Chondrocyte (in vitro differentiated cells): Measurements from ENCODE around the gene BMP8A. TPM values are rescaled to one million over a fixed set of nuclear protein-coding genes. Genes with fewer than 3 reads are reported as not detected.
"Not testable (repeated sequence)": the region's sequence is repeated elsewhere in the genome, so short reads cannot be mapped to it uniquely, and the experiment has no call there.

Source experiments
- DNase-seq: peaks from one replicate; pipeline ENCODE4 v3.0.0; 2021; ENCODE audit warnings: mixed read lengths, low spot score
- H3K27ac Mint-ChIP-seq: one replicate; pipeline ENCODE4 v1.8.0; 2021; ENCODE audit warnings: mild to moderate bottlenecking, moderate library complexity, mixed read lengths; ENCODE audit not compliant: unreplicated experiment
- H3K27me3 Mint-ChIP-seq: 2 replicates; pipeline ENCODE4 v1.8.0; 2021; ENCODE audit warnings: low read depth, mixed read lengths
- H3K36me3 Mint-ChIP-seq: 2 replicates; pipeline ENCODE4 v1.8.0; 2021; ENCODE audit warnings: low read depth, mixed read lengths
- H3K4me1 Mint-ChIP-seq: 2 replicates; pipeline ENCODE4 v1.8.0; 2021; ENCODE audit warnings: low read depth, mild to moderate bottlenecking, mixed read lengths
- H3K4me3 Mint-ChIP-seq: one replicate; pipeline ENCODE4 v1.8.0; 2021; ENCODE audit warnings: mild to moderate bottlenecking, moderate library complexity, mixed read lengths; ENCODE audit not compliant: unreplicated experiment
- H3K9me3 Mint-ChIP-seq: 2 replicates; pipeline ENCODE4 v1.8.0; 2021; ENCODE audit warnings: low read depth, mixed read lengths
- total RNA-seq: library from RNA; stranded (reverse); gene quantifications from 3 replicates; pipeline ENCODE4 v1.2.1, GENCODE V29; 2021
- TF ChIP-seq, protein P1 (sequence below): fragments of 200-600 bp; sonication (generic); IDR thresholded peaks from 2 replicates; pipeline ENCODE4 v1.5.0; 2021; ENCODE audit warnings: antibody characterized with exemption, mild to moderate bottlenecking, moderate library complexity

BMP8A gene
- total RNA-seq, 1 donor from 2014 or later: 0.12 TPM

DNA sequence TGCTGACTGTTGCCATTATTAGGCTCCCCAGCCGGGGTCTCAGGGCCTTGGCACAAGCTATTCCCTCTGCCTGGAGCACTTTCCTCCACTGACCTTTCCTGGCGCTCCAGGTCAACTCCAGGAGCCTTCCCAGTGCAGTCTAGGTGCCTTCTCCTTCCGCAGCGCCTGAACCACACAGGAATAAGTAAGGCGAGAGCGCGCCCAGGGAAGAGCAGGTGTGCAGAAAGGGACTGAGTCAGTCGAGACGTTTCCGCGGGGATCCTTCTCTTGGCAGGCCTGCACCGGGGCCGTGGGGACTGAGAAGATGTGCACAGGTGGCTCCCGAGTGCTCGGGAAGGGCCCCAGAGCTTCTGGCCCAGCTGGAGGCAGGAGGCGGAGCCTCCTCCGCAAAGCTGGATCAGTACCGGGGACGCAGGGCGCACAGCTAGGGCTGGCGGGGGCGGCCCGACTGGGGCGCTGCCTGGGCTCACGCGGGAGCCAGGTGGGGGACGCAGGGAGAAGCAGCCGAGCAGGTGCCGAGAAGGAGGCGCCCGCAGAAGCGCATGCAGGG lies 765 bp upstream of the BMP8A start:
- no peaks in the 10 kb centered on the region for H3K9me3 Mint-ChIP-seq
- peak overlapping the region; percentile 59 for H3K4me3 Mint-ChIP-seq
- peaks cover 3% of the 10 kb centered on the region for H3K27me3 Mint-ChIP-seq
- peak; percentile 85 for DNase-seq
- no peak overlapping the region for H3K27ac Mint-ChIP-seq
- peaks cover 4% of the 10 kb centered on the region for H3K4me1 Mint-ChIP-seq
- peaks cover 11% of the 10 kb centered on the region for H3K36me3 Mint-ChIP-seq
- TF ChIP-seq, protein P1, sequence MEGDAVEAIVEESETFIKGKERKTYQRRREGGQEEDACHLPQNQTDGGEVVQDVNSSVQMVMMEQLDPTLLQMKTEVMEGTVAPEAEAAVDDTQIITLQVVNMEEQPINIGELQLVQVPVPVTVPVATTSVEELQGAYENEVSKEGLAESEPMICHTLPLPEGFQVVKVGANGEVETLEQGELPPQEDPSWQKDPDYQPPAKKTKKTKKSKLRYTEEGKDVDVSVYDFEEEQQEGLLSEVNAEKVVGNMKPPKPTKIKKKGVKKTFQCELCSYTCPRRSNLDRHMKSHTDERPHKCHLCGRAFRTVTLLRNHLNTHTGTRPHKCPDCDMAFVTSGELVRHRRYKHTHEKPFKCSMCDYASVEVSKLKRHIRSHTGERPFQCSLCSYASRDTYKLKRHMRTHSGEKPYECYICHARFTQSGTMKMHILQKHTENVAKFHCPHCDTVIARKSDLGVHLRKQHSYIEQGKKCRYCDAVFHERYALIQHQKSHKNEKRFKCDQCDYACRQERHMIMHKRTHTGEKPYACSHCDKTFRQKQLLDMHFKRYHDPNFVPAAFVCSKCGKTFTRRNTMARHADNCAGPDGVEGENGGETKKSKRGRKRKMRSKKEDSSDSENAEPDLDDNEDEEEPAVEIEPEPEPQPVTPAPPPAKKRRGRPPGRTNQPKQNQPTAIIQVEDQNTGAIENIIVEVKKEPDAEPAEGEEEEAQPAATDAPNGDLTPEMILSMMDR: no peak

DNA sequence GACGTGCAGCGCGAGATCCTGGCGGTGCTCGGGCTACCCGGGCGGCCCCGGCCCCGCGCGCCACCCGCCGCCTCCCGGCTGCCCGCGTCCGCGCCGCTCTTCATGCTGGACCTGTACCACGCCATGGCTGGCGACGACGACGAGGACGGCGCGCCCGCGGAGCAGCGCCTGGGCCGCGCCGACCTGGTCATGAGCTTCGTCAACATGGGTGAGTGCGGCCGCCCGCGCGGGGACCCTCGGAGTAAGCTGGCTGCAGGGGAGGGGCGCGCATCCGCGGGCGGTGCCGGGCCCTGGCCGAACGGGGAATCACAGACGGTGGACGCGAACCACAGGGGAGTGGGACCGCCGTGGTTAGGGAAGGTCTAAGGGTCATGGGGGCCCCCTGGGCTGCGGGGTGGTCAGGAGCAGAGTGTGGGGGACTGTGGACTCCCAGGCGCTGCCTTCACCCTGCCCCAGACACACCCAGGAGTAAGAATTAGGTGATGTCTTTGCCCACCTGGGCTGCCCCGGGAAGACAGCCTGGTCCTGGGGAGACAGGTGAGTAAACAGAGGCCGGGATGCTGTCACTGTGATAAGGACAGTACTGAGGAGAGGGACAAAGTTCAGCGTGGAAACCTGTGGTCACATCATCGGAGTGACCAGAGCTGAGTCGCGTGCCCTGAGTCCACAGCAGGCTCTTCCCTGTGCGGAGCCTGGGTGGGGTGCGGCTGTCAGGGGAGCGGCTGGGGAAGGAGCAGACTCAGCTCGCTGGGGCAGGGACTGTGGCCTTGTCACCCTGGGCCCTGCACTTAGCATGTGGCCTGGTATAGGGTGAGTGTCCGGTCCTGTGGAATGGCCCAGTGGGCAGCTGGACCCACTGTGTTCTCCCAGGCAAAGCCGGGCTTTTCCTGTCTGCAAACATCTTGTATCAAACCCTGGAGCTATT lies 944 bp downstream of the BMP8A start:
- not testable (repeated sequence) for H3K36me3 Mint-ChIP-seq, H3K4me1 Mint-ChIP-seq, H3K27ac Mint-ChIP-seq, H3K27me3 Mint-ChIP-seq, H3K9me3 Mint-ChIP-seq
- DNase-seq: peak; percentile 72
- H3K4me3 Mint-ChIP-seq: peak overlapping the region; percentile 33

DNA sequence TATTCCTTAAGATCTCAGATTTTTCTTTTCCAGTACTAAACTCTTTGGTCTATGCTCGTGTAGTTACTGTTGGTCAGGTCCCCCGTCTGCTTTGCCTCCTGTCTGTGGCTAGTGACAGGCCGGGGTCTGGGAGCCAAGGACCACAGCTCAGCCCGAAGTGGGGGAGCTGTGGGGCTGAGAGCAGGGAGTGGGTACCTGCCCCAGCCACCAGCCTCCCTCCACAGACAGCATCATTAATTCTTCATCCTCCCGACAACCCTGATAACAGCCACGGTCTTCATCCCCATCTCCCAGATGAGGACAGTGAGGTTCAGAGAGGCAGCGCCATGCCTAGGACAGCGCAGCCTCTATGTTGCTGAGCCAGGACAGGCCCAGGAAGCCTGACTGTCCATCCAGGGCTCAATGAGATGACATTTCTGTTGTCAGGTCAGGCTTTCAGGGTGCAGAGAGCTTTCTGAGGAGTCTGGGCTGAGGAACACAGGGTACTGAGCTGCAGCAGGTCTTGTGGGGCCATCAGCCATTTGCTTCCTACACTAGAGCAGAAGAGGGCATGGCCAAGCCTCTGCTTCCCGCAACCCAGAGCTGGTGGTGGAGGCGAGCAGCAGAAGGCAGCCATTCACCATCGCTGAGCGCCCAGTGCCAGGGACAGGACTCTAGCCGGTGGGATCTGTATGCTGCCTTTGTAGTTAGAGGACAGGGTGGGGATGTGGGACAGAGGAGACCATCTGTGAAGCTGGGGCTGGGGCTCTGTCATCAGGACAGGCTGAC lies 1.8 kb downstream of the BMP8A start:
- not testable (repeated sequence) for H3K27ac Mint-ChIP-seq, H3K4me3 Mint-ChIP-seq, H3K4me1 Mint-ChIP-seq, H3K36me3 Mint-ChIP-seq, H3K9me3 Mint-ChIP-seq, H3K27me3 Mint-ChIP-seq
- DNase-seq: peak; percentile 58

DNA sequence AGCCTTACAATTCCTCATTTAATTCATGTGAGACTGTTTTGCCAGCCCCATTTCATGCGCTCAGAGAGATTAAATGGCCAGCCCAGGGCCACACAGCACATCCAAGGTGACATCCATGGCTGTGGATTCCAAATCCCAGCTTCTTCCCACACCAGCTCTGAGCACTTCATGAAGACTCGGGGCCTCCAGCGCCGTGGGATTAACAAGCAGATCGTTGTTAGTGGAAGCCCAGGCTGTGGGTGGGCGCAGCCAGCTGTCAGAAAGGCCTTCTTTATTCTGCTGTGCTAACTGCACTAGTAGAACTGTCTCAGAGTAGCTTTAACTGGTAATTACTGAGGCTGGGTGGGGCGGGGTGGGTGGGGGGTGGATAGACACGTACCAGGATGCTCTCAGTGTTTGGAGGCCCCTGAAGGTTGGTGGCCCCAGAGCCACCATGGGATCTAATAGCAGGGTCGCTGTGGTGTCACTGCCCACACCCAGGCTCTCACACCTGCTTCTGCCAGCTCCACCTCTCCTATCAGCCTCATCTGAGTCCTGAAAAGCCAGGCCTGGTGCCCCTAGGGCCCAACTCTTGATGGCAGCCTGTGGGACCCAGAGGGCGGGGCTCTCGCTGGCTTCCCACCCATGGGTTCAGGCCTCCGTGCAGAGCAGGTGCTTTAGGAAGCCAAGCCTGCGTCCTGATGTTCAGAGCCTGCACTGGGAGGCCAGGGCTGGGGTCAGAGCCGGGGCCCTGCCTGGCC lies 3.4 kb downstream of the BMP8A start:
- Mint-ChIP-seq H3K4me1 (peaks cover 4% of the 10 kb centered on the region), H3K4me3 (no peak overlapping the region), H3K9me3 (no peaks in the 10 kb centered on the region), H3K27me3 (peaks cover 3% of the 10 kb centered on the region), H3K27ac (no peak overlapping the region), H3K36me3 (no peaks in the 10 kb centered on the region)
- DNase-seq: peak; percentile 68
- TF ChIP-seq, protein P1: no peak

DNA sequence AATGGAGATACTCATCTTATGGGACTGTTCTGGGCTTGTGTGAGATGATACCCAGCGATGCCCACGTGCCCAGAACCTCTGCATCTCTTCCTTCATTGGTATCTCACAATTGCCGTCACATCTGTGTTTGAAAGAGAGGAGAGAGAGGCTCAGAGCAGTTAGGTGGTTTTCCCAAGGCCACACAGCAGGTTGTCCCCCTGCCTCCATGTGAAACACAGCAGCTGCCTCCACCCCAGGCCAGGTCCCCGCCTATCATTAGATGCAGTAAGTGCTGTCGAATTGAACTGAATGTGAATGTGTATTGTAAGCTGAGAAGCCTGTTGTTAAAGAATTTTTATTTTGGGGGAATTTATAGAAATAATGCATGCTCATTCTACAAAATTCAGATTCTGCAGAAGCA lies 5.1 kb downstream of the BMP8A start:
- DNase-seq: peak; percentile 34
- not testable (repeated sequence) for H3K27me3 Mint-ChIP-seq, H3K4me1 Mint-ChIP-seq, H3K9me3 Mint-ChIP-seq, H3K27ac Mint-ChIP-seq, H3K4me3 Mint-ChIP-seq, H3K36me3 Mint-ChIP-seq

DNA sequence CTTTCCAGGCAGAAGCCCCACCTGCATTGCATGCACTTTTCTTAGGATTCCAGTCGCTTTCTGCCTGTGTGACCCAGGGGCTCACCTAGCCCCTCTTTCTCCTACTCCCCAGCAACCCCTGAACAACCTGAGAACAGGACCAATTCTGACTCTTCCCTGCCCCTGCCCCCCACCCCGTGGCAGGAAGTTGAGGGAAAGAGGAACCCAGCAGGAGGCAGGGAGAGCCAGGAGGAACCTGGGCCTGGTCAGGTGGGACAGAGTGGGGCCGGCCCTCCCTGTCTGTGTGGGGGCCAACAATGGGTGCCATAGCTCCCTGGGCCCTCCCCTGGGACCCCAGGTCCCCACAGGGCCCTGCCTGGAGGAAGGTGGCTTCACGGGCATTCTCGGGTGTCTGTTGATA lies 6.1 kb downstream of the BMP8A start:
- Mint-ChIP-seq H3K9me3 (peaks cover 3% of the 10 kb centered on the region), H3K27me3 (no peaks in the 10 kb centered on the region), H3K4me1 (peaks cover 6% of the 10 kb centered on the region), H3K4me3 (no peak overlapping the region), H3K36me3 (peaks cover 2% of the 10 kb centered on the region), H3K27ac (no peak overlapping the region)
- DNase-seq: peak; percentile 36
- TF ChIP-seq, protein P1: no peak

DNA sequence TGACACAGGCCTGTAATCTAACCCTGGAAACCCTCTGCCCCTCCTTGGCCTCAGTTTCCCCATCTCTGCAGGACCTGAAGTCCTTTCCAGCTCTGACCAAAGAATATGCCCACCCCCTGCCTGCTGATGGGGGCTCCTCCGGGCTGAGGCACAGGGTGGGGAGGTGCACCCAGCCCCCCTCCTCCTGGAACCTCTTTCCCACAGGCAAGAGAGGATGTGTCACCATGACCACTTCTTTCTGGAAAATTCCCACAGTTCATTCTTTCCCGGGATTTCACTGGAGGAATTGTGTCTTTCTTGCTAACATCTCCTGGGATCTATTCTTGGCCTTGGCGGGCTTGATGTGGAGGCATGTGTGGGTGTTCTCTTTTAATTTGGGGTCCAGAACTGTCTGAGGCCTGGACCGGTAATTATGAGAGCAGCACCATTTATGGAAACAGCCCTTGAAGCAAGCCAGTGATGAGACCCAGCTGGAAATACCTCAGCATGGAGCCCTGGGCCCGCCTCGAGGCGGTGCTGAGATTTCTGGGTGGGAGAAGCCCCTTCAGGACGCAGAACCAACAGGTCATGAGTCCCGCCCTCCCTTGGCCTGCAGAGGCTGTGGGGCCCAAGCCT lies 6.8 kb downstream of the BMP8A start:
- DNase-seq: peak; percentile 39
- H3K36me3 Mint-ChIP-seq, H3K27ac Mint-ChIP-seq, H3K4me1 Mint-ChIP-seq, H3K27me3 Mint-ChIP-seq, H3K9me3 Mint-ChIP-seq, H3K4me3 Mint-ChIP-seq: not testable (repeated sequence)

DNA sequence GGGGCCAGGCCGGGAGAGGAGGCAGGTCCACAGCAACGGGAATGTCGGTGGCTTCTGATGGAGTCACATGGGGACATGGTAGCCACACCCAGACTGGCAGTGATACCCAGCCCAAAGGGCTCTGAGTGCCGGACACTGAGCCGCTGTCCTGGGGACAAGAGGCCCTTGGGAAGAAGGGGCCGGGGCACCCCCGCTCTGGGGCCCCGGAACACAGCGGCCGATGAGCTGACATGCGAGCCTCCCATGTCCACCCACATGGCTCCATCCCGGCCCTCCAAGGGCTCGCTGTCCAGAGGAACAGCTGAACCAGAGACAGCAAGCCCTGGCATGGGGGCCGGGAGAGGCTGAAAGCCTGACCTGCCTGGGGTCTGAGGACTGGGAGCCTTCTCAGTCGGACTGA lies 7.4 kb downstream of the BMP8A start:
- H3K4me1 Mint-ChIP-seq, H3K27ac Mint-ChIP-seq, H3K9me3 Mint-ChIP-seq, H3K27me3 Mint-ChIP-seq, H3K36me3 Mint-ChIP-seq, H3K4me3 Mint-ChIP-seq: not testable (repeated sequence)
- peak; percentile 74 for DNase-seq
